Measurements from ENCODE around the gene INAFM2.

DNA sequence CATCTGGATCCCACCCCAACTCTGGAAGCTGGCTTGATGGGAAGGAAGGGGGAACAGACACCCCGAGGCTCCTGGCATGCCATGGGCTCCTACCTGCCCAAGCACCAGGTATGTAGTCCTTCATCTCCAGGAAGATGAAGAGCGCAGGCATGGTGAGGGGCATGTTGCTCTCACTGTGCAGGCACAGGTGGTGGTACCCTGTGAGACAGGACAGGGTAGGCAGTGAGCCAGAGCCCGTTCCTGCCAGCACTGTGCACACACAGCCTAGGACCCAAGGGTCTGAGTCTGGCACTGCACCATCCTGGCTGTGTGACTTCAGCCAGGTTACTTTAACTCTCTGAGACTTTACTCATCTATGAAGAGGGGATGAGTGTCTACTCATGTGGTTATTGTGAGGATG lies 31.2 kb upstream of the INAFM2 start:
- TF ChIP-seq, protein P1, sequence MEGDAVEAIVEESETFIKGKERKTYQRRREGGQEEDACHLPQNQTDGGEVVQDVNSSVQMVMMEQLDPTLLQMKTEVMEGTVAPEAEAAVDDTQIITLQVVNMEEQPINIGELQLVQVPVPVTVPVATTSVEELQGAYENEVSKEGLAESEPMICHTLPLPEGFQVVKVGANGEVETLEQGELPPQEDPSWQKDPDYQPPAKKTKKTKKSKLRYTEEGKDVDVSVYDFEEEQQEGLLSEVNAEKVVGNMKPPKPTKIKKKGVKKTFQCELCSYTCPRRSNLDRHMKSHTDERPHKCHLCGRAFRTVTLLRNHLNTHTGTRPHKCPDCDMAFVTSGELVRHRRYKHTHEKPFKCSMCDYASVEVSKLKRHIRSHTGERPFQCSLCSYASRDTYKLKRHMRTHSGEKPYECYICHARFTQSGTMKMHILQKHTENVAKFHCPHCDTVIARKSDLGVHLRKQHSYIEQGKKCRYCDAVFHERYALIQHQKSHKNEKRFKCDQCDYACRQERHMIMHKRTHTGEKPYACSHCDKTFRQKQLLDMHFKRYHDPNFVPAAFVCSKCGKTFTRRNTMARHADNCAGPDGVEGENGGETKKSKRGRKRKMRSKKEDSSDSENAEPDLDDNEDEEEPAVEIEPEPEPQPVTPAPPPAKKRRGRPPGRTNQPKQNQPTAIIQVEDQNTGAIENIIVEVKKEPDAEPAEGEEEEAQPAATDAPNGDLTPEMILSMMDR (IDR thresholded peaks at IDR 0.05; ENCODE audit: low read length), result no peak
- no peak for TF ChIP-seq EZH2 (optimal IDR thresholded peaks at IDR 0.05; ENCODE audit: low read depth, low read length)
- TF ChIP-seq EZH2phosphoT487 (IDR thresholded peaks at IDR 0.05; ENCODE audit: low read length), result no peak
